GM18526 (cell line): Measurements from ENCODE around the gene UNC80.

Source experiments
- POLR2A ChIP-seq: IDR thresholded peaks from 3 replicates; pipeline ENCODE4 v1.6.1; 2011; ENCODE audit not compliant: insufficient read length; ENCODE audit errors: extremely low read depth

UNC80 gene

GRCh38 chr2:209922116-209922515, 150.5 kb downstream of the UNC80 start:
- TF ChIP-seq POLR2A = no peak

- TF ChIP-seq POLR2A = no peak
These were observed 157.7 kb downstream of the UNC80 start for GRCh38 chr2:209929369-209929768.

- TF ChIP-seq POLR2A = no peak
These were observed 162.2 kb downstream of the UNC80 start for GRCh38 chr2:209933499-209934483.

GRCh38 chr2:209936106-209936666, 164.6 kb downstream of the UNC80 start:
- no peak for TF ChIP-seq POLR2A

GRCh38 chr2:209937893-209938292, 166.3 kb downstream of the UNC80 start:
- TF ChIP-seq POLR2A = no peak

GRCh38 chr2:209938906-209939305, 167.3 kb downstream of the UNC80 start:
- no peak for TF ChIP-seq POLR2A

- TF ChIP-seq POLR2A = no peak
These were observed 169.3 kb downstream of the UNC80 start for GRCh38 chr2:209940936-209941335.

- TF ChIP-seq POLR2A = no peak
These were observed 170.8 kb downstream of the UNC80 start for GRCh38 chr2:209942426-209942825.

GRCh38 chr2:209942936-209943605, 171.4 kb downstream of the UNC80 start:
- no peak for TF ChIP-seq POLR2A

- TF ChIP-seq POLR2A = no peak
These were observed 172.1 kb downstream of the UNC80 start for GRCh38 chr2:209943776-209944175.

GRCh38 chr2:209946539-209946938, 174.9 kb downstream of the UNC80 start:
- no peak for TF ChIP-seq POLR2A

- no peak for TF ChIP-seq POLR2A
These were observed 184.6 kb downstream of the UNC80 start for GRCh38 chr2:209956271-209956670.

- TF ChIP-seq POLR2A = no peak
These were observed 186.4 kb downstream of the UNC80 start for GRCh38 chr2:209958016-209958415.

- no peak for TF ChIP-seq POLR2A
These were observed 188.4 kb downstream of the UNC80 start for GRCh38 chr2:209960045-209960444.

- TF ChIP-seq POLR2A = no peak
These were observed 189.3 kb downstream of the UNC80 start for GRCh38 chr2:209960676-209961630.
